Testis (tissue), 3 donors: ENCODE data around the gene PAN3. TPM values are rescaled to one million over a fixed set of nuclear protein-coding genes. Genes with fewer than 3 reads are reported as not detected.
A peak's percentile ranks its signal among the peaks of the same experiment; 100 is the strongest.
"Not testable (repeated sequence)": the region's sequence is repeated elsewhere in the genome, so short reads cannot be mapped to it uniquely, and the experiment has no call there.

Experiments
- DNase-seq: peaks from one replicate; pipeline ENCODE4 v3.0.0-alpha.2; 2019
- H3K27ac ChIP-seq, 2 donors: fragments of 200-600 bp; sonication (generic); one replicate each; pipeline ENCODE4 v1.5.1; 2019
- H3K27me3 ChIP-seq: fragments of 200-600 bp; sonication (generic); one replicate; pipeline ENCODE4 v1.5.1; 2019
- H3K36me3 ChIP-seq: fragments of 200-600 bp; sonication (generic); one replicate; pipeline ENCODE4 v1.5.1; 2017; ENCODE audit warnings: low read depth; ENCODE audit errors: missing control alignments
- H3K4me1 ChIP-seq: fragments of 200-600 bp; sonication (generic); one replicate; pipeline ENCODE4 v1.5.1; 2019
- H3K4me3 ChIP-seq, 2 donors: fragments of 200-600 bp; sonication (generic); one replicate each; pipeline ENCODE4 v1.5.1; 2017 to 2019
- H3K9me3 ChIP-seq: fragments of 200-600 bp; sonication (generic); one replicate; pipeline ENCODE4 v1.5.1; 2017
- CTCF ChIP-seq, 3 experiments: fragments of 450-650 bp in 2 of 3; fragments of 200-600 bp in 1 of 3; sonication (generic) in 1 of 3; IDR thresholded peaks; one replicate each; pipeline ENCODE4 v1.5.1; 2016 to 2019; ENCODE audit warnings: antibody characterized with exemption in 3 of 3, mild to moderate bottlenecking in 2 of 3, moderate library complexity in 1 of 3
- POLR2A ChIP-seq: fragments of 450-650 bp; IDR thresholded peaks from one replicate; pipeline ENCODE4 v1.6.1; 2017; ENCODE audit warnings: antibody characterized with exemption, mild to moderate bottlenecking, moderate library complexity
- WGBS, 2 donors: methylation state at CpG; one replicate each; pipeline ENCODE4 v1.1.5; 2018; 5-methylcytosine and 5-hydroxymethylcytosine counted together
- intact Hi-C: fragments of 100-400 bp; cut with DNase I; formaldehyde crosslinking; loops from one replicate; pipeline ENCODE4 v1.15.1; 2023; ENCODE audit warnings: low total_unique reads
- polyA plus RNA-seq: library from polyadenylated mRNA; stranded (reverse); fragments of 350-450 nt; fragmentation: Illumina TruSeq; extraction: RNeasy Lipid Tissue Mini Kit (QIAGEN cat#74804); gene quantifications from one replicate; pipeline ENCODE4 v1.2.3, GENCODE V29; 2014; ENCODE audit warnings: low read depth, low replicate concordance; ENCODE audit not compliant: insufficient read depth
- total RNA-seq, 2 donors: library from RNA; depleted of rRNA; stranded (reverse); fragments of >200 nt; gene quantifications; one replicate each; pipeline ENCODE4 v1.2.3, GENCODE V29; 2016

The PAN3 gene
- total and polyA plus RNA-seq, 3 donors from 2014 or later, result 30.2 to 76.2 (median 74.8) TPM

- Histone ChIP-seq H3K4me3 (peak overlapping the region; percentile 95 to 100), H3K4me1 (peaks cover 13% of the 10 kb centered on the region)
Measured at GRCh38 chr13:28136916-28137315, 1.4 kb upstream of the PAN3 start.

GRCh38 chr13:28137596-28137995, 749 bp upstream of the PAN3 start:
- no peak for TF ChIP-seq CTCF (IDR thresholded peaks at IDR 0.05)
- no peak for TF ChIP-seq POLR2A
- 0 to 2% methylated on average over 11 of the region's 11 CpGs for WGBS, 2 donors
- Histone ChIP-seq H3K36me3 (no peaks in the 10 kb centered on the region), H3K27ac (peak overlapping the region; percentile 99 to 100), H3K4me1 (peaks cover 16% of the 10 kb centered on the region), H3K4me3 (peak overlapping the region; percentile 95 to 100), H3K9me3 (no peaks in the 10 kb centered on the region), H3K27me3 (no peaks in the 10 kb centered on the region)
- no peak for DNase-seq
- intact Hi-C loops, result no loop called here

More at GRCh38 chr13:28136916-28137315, 1.4 kb upstream of the PAN3 start:
- WGBS, 2 donors, result 41 to 44% methylated on average over 7 of the region's 7 CpGs
- H3K9me3 ChIP-seq, result no peaks in the 10 kb centered on the region
- no peaks in the 10 kb centered on the region for H3K36me3 ChIP-seq
- H3K27me3 ChIP-seq, result no peaks in the 10 kb centered on the region
- intact Hi-C loops, result no loop called here
- no peak for DNase-seq
- TF ChIP-seq POLR2A (no peak), CTCF (IDR thresholded peaks at IDR 0.05) (no peak)
- peak overlapping the region; percentile 99 to 100 for H3K27ac ChIP-seq

GRCh38 chr13:28138756-28139470, 568 bp downstream of the PAN3 start:
- peak overlapping the region; percentile 99 to 100 for H3K27ac ChIP-seq
- no peak for TF ChIP-seq CTCF (IDR thresholded peaks at IDR 0.05)
- TF ChIP-seq POLR2A, result no peak
- H3K9me3 ChIP-seq, result no peaks in the 10 kb centered on the region
- H3K4me3 ChIP-seq, result peak overlapping the region; percentile 95 to 100
- H3K36me3 ChIP-seq, result no peaks in the 10 kb centered on the region
- H3K4me1 ChIP-seq, result peaks cover 23% of the 10 kb centered on the region
- WGBS, 2 donors, result 0 to 5% methylated on average over 7 to 39 of the region's 60 CpGs
- peak; percentile 93 for DNase-seq
- no peaks in the 10 kb centered on the region for H3K27me3 ChIP-seq
- intact Hi-C loops, result no loop called here

DNA sequence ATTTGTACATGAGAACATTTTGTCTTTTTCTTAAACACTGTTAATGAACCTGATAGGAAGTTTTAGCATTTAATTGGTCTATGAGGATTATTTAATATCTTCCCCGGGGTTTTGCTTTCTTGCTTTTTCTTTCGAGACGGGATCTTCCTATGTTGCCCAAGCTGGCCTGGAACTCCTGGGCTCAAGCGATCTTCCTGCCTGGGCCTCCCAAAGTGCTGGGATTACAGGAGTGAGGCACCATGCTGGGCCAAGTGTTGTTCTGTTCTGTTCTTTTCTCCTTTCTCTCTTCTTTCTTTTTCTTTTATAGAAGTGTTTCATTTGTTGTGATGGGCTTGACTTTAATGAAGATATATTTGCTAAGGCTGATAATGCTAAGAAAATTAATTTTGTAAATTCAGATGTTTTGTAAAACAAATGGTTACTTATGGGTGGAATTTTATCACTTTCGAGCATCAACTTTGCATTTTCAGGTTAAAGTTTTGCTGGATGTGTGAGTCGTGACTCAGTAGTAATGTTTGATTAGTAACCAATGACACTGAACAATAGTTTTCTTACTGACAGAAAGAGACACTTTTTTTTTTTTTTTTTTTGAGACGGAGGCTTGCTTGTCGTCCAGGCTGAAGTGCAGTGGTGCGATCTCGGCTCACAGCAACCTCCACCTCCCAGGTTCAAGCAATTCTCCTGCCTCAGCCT, 2.2 kb downstream of the PAN3 start:
- peak overlapping the region; percentile 95 to 100 for H3K4me3 ChIP-seq
- H3K27ac ChIP-seq, result peak overlapping the region; percentile 99 to 100
- peaks cover 23% of the 10 kb centered on the region for H3K4me1 ChIP-seq
- DNase-seq, result no peak
- intact Hi-C loops, result no loop called here
- TF ChIP-seq CTCF (IDR thresholded peaks at IDR 0.05) (no peak), POLR2A (no peak)
- WGBS, 2 donors, result 23% methylated on average over 10 of the region's 10 CpGs
- H3K27me3 ChIP-seq, result no peaks in the 10 kb centered on the region
- no peaks in the 10 kb centered on the region for H3K9me3 ChIP-seq
- no peaks in the 10 kb centered on the region for H3K36me3 ChIP-seq

DNA sequence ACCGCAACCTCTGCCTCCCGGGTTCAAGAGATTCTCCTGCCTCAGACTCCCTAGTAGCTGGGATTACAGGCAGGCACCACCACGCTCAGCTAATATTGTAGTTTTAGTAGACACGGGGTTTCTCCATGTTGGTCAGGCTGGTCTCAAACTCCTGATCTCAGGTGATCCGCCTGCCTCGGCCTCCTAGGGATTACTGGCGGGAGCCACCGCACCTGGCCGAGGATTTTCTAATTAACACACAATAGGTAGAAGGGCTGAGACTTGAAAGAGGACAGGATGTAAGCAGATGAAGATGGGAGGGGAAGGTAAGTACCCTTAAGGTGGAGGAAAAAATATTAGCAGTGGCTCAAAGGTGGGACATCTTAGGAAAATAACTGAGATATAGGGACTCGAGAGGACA, 3.2 kb downstream of the PAN3 start:
- 61 to 64% methylated on average over 10 of the region's 10 CpGs for WGBS, 2 donors

More for the DNA sequence above, 3.2 kb downstream of the PAN3 start:
- Histone ChIP-seq H3K27ac (peak overlapping the region in 1 of 2 donors; percentile 42), H3K4me1 (peaks cover 23% of the 10 kb centered on the region)
- DNase-seq, intact Hi-C loops, H3K27me3 ChIP-seq, H3K9me3 ChIP-seq, H3K4me3 ChIP-seq, H3K36me3 ChIP-seq: not testable (repeated sequence)
